ENCODE data around the gene TSHZ3. TPM values are rescaled to one million over a fixed set of nuclear protein-coding genes. Genes with fewer than 3 reads are reported as not detected.

Gene TSHZ3
- total and polyA plus RNA-seq, 9 of the 15 experiments (the other 6 are each of a cell fraction or from before 2014, with no cell fraction given) = 0.03 to 0.13 (median 0.05) TPM; not detected in 5

DNA sequence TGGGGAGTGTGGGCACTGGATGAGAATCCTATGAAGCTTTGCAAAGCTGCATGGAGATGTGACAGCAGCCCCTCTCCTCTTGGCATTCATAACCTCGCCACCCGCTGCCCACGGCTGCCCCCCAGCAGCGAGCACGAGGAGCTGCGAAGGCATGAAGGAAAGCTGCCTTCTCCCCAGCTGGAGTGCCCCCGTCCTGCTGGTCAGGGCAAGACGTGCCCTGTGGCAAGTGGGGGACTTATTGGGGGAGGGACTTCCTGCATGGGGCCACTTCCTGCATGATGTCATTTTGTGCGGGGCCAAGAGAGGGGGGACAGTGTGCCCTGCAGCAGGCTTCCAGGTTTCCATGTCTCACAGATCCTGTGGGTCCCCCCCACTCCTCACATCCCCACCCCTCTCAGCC, 85.9 kb downstream of the TSHZ3 start:
- Histone ChIP-seq H3K9me1 (ENCODE audit: control insufficient read depth, insufficient read depth, low read length) (no peaks in the 10 kb centered on the region), H3K36me3 (ENCODE audit: control insufficient read depth, insufficient read depth, low read length) (no peaks in the 10 kb centered on the region), H2AFZ (ENCODE audit: low read depth, low read length) (no peak overlapping the region), H3K4me2 (ENCODE audit: insufficient read depth, low read length) (no peak overlapping the region), H3K27me3 (ENCODE audit: control insufficient read depth in 2 of 2, insufficient read depth in 2 of 2, low read length in 2 of 2) (peaks cover 0 to 11% of the 10 kb centered on the region in 2 experiments; a peak in 1 of 5 replicates), H3K9ac (ENCODE audit: insufficient read depth in 1 of 2, low read depth in 2 of 2, low read length in 2 of 2) (no peak overlapping the region), H3K27ac (ENCODE audit: extremely low read depth, low read depth, low read length) (no peak overlapping the region), H4K20me1 (replicated peaks; ENCODE audit: control insufficient read depth, insufficient read depth, low read length) (peaks cover 3% of the 10 kb centered on the region; the same call in 1 of the 2 replicates), H3K9me3 (replicated peaks; ENCODE audit: control insufficient read depth, insufficient read depth, low read depth, low read length) (no peaks in the 10 kb centered on the region), H3K4me3 (no peak overlapping the region), H3K79me2 (ENCODE audit: control insufficient read depth, insufficient read depth, low read length) (no peaks in the 10 kb centered on the region), H3K4me1 (replicated peaks in 1 of 2; ENCODE audit: control insufficient read depth in 2 of 2, insufficient read depth in 2 of 2, low read length in 2 of 2) (no peaks in the 10 kb centered on the region)
- ChIA-PET POLR2A (interaction anchor here (0.6 kb wide), 1 partner anchor 115 kb away, joined by 3 read pairs; no protein-coding TSS in a partner anchor), CTCF (ENCODE audit: low intra/inter-chr PET ratio) (no interaction called here)
- DNase-seq (ENCODE audit: extremely low read depth in 1 of 4, low spot score in 3 of 4) (no peak), FAIRE-seq (no peak), ATAC-seq (no peak)
- in situ Hi-C loops (cut with MboI) = no loop called here
- peak; percentile 49; the same call in 1 of the 2 replicates for TF ChIP-seq GABPA (tag; conservative IDR thresholded peaks at IDR 0.05; ENCODE audit: low read depth)
- no peak for TF ChIP-seq BMI1 (IDR thresholded peaks at IDR 0.05; ENCODE audit: low read length)
- no peak for TF ChIP-seq SNRNP70 (optimal IDR thresholded peaks at IDR 0.05; ENCODE audit: low read depth, low read length)
- WGBS (ENCODE audit: insufficient coverage, low coverage, missing lambda C conversion rate) = 0% methylated on average over 3 of the region's 9 CpGs
- intact Hi-C loops (cut with micrococcal nuclease) = no loop called here
- no TSS peak for BruUV-seq (replicated peaks)

GRCh38 chr19:31262725-31263191, 86.5 kb downstream of the TSHZ3 start:
- Histone ChIP-seq H3K4me2 (ENCODE audit: insufficient read depth, low read length) (no peak overlapping the region), H3K79me2 (ENCODE audit: control insufficient read depth, insufficient read depth, low read length) (no peaks in the 10 kb centered on the region), H3K9ac (ENCODE audit: insufficient read depth in 1 of 2, low read depth in 2 of 2, low read length in 2 of 2) (no peak overlapping the region), H3K27ac (ENCODE audit: extremely low read depth, low read depth, low read length) (no peak overlapping the region), H3K9me3 (replicated peaks; ENCODE audit: control insufficient read depth, insufficient read depth, low read depth, low read length) (no peaks in the 10 kb centered on the region), H3K4me3 (no peak overlapping the region), H2AFZ (ENCODE audit: low read depth, low read length) (no peak overlapping the region), H3K4me1 (replicated peaks in 1 of 2; ENCODE audit: control insufficient read depth in 2 of 2, insufficient read depth in 2 of 2, low read length in 2 of 2) (no peaks in the 10 kb centered on the region), H4K20me1 (replicated peaks; ENCODE audit: control insufficient read depth, insufficient read depth, low read length) (peaks cover 3% of the 10 kb centered on the region; the same call in 1 of the 2 replicates), H3K9me1 (ENCODE audit: control insufficient read depth, insufficient read depth, low read length) (no peaks in the 10 kb centered on the region), H3K27me3 (ENCODE audit: control insufficient read depth in 2 of 2, insufficient read depth in 2 of 2, low read length in 2 of 2) (peaks cover 0 to 11% of the 10 kb centered on the region in 2 experiments; a peak in 1 of 5 replicates), H3K36me3 (ENCODE audit: control insufficient read depth, insufficient read depth, low read length) (no peaks in the 10 kb centered on the region)
- POLR2A ChIA-PET = no interaction called here
- in situ Hi-C loops (cut with MboI) = no loop called here
- DNase-seq (ENCODE audit: extremely low read depth in 1 of 4, low spot score in 3 of 4) (no peak), ATAC-seq (no peak), FAIRE-seq (no peak)
- CTCF ChIA-PET (ENCODE audit: low intra/inter-chr PET ratio) = no interaction called here
- intact Hi-C loops (cut with micrococcal nuclease) = no loop called here
- 6% methylated on average over 10 of the region's 10 CpGs for WGBS (ENCODE audit: insufficient coverage, low coverage, missing lambda C conversion rate)
- BruUV-seq (replicated peaks) = no TSS peak
- no peak for TF ChIP-seq ZBTB40 (IDR thresholded peaks at IDR 0.05)
- no peak for TF ChIP-seq ZBTB40 (CRISPR knock-in tag; IDR thresholded peaks at IDR 0.05)
- no peak for TF ChIP-seq TFAM (CRISPR knock-in tag; conservative IDR thresholded peaks at IDR 0.05)
- TF ChIP-seq PHTF2 (CRISPR knock-in tag; IDR thresholded peaks at IDR 0.05) = no peak
- no peak for TF ChIP-seq SOX6 (IDR thresholded peaks at IDR 0.05)

All from K562 (cell line).